Lower leg skin (tissue), 4 donors: ENCODE data around the gene TYW1B. TPM values are rescaled to one million over a fixed set of nuclear protein-coding genes. Genes with fewer than 3 reads are reported as not detected.
"Not testable (repeated sequence)": the region's sequence is repeated elsewhere in the genome, so short reads cannot be mapped to it uniquely, and the experiment has no call there.

Experiments used
- DNase-seq, 2 donors: peaks; one replicate each; pipeline ENCODE4 v3.0.0-alpha.2; 2019; ENCODE audit warnings: low spot score in 2 of 2
- H3K4me3 ChIP-seq: fragments of 200-600 bp; sonication (generic); 2 replicates; pipeline ENCODE4 v1.5.1; 2017; ENCODE audit warnings: mild to moderate bottlenecking, low read depth; ENCODE audit not compliant: poor library complexity, severe bottlenecking
- CTCF ChIP-seq, 3 donors: fragments of 450-650 bp; IDR thresholded peaks; one replicate each; pipeline ENCODE4 v1.5.1; 2016; ENCODE audit warnings: antibody characterized with exemption in 3 of 3, mild to moderate bottlenecking in 3 of 3, moderate library complexity in 2 of 3
- POLR2A ChIP-seq, 2 donors: fragments of 450-650 bp; IDR thresholded peaks; one replicate each; pipeline ENCODE4 v1.6.1; 2016 to 2017; ENCODE audit warnings: antibody characterized with exemption in 2 of 2, mild to moderate bottlenecking in 1 of 2, moderate library complexity in 1 of 2
- WGBS, 2 donors: methylation state at CpG; one replicate each; pipeline ENCODE4 v1.1.5; 2018; 5-methylcytosine and 5-hydroxymethylcytosine counted together
- intact Hi-C: fragments of 100-400 bp; cut with DNase I; formaldehyde crosslinking; loops from one replicate; pipeline ENCODE4 v1.15.0; 2023; ENCODE audit warnings: low total_unique reads
- total RNA-seq, 4 donors: library from RNA; depleted of rRNA; stranded (reverse); fragments of >200 nt; gene quantifications; one replicate each; pipeline ENCODE4 v1.1.0, GENCODE V29; 2016

TYW1B gene
- total RNA-seq, 4 donors from 2014 or later = 3.7 to 5.3 (median 4.1) TPM

GRCh38 chr7:72550454-72550853, 277.5 kb downstream of the TYW1B start:
- peak in 1 of 2 donors; percentile 40 for DNase-seq
- intact Hi-C loops = not testable (repeated sequence)

GRCh38 chr7:72546586-72547237, 281.3 kb downstream of the TYW1B start:
- DNase-seq, H3K4me3 ChIP-seq, intact Hi-C loops: not testable (repeated sequence)
- 30 to 42% methylated on average over 9 of the region's 9 CpGs for WGBS, 2 donors

More at GRCh38 chr7:72550454-72550853, 277.5 kb downstream of the TYW1B start:
- not testable (repeated sequence) for H3K4me3 ChIP-seq

GRCh38 chr7:72544531-72544930, 283.5 kb downstream of the TYW1B start:
- DNase-seq = peak in 1 of 2 donors; percentile 23
- H3K4me3 ChIP-seq, intact Hi-C loops: not testable (repeated sequence)
- 47 to 52% methylated on average over 2 of the region's 2 CpGs for WGBS, 2 donors

- no peak for TF ChIP-seq POLR2A (IDR thresholded peaks at IDR 0.05)
- no peak for TF ChIP-seq CTCF (IDR thresholded peaks at IDR 0.05)
- H3K4me3 ChIP-seq = no peak overlapping the region
- no peak for DNase-seq
- intact Hi-C loops = no loop called here
- 78 to 83% methylated on average over 2 of the region's 2 CpGs for WGBS, 2 donors
These were observed 287.1 kb downstream of the TYW1B start for GRCh38 chr7:72540923-72541322.

GRCh38 chr7:72540106-72540611, 287.8 kb downstream of the TYW1B start:
- no peak overlapping the region for H3K4me3 ChIP-seq
- intact Hi-C loops = no loop called here
- TF ChIP-seq CTCF (IDR thresholded peaks at IDR 0.05) (no peak), POLR2A (IDR thresholded peaks at IDR 0.05) (no peak)
- WGBS, 2 donors = 72 to 87% methylated on average over 8 of the region's 8 CpGs
- DNase-seq = no peak

GRCh38 chr7:72539702-72540101, 288.3 kb downstream of the TYW1B start:
- DNase-seq = no peak
- no peak overlapping the region for H3K4me3 ChIP-seq
- WGBS, 2 donors = 87 to 88% methylated on average over 7 of the region's 7 CpGs
- intact Hi-C loops = no loop called here
- TF ChIP-seq CTCF (IDR thresholded peaks at IDR 0.05) = no peak
- no peak for TF ChIP-seq POLR2A (IDR thresholded peaks at IDR 0.05)

GRCh38 chr7:72538856-72539255, 289.1 kb downstream of the TYW1B start:
- intact Hi-C loops = no loop called here
- DNase-seq = no peak
- no peak for TF ChIP-seq CTCF (IDR thresholded peaks at IDR 0.05)
- no peak for TF ChIP-seq POLR2A (IDR thresholded peaks at IDR 0.05)
- 79 to 85% methylated on average over 4 of the region's 4 CpGs for WGBS, 2 donors
- no peak overlapping the region for H3K4me3 ChIP-seq
